DND-41 (cell line): ENCODE results near the gene CELA1.
A peak's percentile ranks its signal among the peaks of the same experiment; 100 is the strongest.

Source experiments
- ATAC-seq: fragments of 200-7000 bp; cut with Tn5 transposase; 3 replicates; pipeline ENCODE4 v1.9.1; 2021; ENCODE audit warnings: low read depth; ENCODE audit not compliant: insufficient read depth
- DNase-seq: peaks from one replicate; pipeline ENCODE4 v3.0.0-alpha.2; 2020
- H2AFZ ChIP-seq: 2 replicates; pipeline ENCODE4 v1.6.0; 2012; ENCODE audit warnings: low read depth, low read length
- H3K27ac ChIP-seq: 2 replicates; pipeline ENCODE4 v1.5.1; 2012; ENCODE audit warnings: low read length, inconsistent platforms
- H3K27me3 ChIP-seq: fragments of 200-600 bp; sonication (generic); 2 replicates; pipeline ENCODE4 v1.6.0; 2012; ENCODE audit warnings: low read length, mild to moderate bottlenecking, inconsistent platforms; ENCODE audit not compliant: insufficient read depth, poor library complexity
- H3K36me3 ChIP-seq: 2 replicates; pipeline ENCODE4 v1.5.1; 2012; ENCODE audit warnings: low read length, inconsistent platforms; ENCODE audit not compliant: insufficient read depth
- H3K4me1 ChIP-seq: 2 replicates; pipeline ENCODE4 v1.5.1; 2012; ENCODE audit warnings: mild to moderate bottlenecking, low read length; ENCODE audit not compliant: insufficient read depth
- H3K4me2 ChIP-seq: 2 replicates; pipeline ENCODE4 v1.6.0; 2012; ENCODE audit warnings: mild to moderate bottlenecking, moderate library complexity, low read length, inconsistent platforms; ENCODE audit not compliant: insufficient read depth
- H3K4me3 ChIP-seq, 2 experiments: fragments of 200-600 bp in 1 of 2; shearing (Covaris generic) in 1 of 2; 2 replicates each; pipeline ENCODE4 v1.5.1; 2012 to 2016; ENCODE audit warnings: inconsistent platforms in 2 of 2, low read length in 2 of 2, mild to moderate bottlenecking in 2 of 2, low read depth in 1 of 2, moderate library complexity in 1 of 2
- H3K79me2 ChIP-seq: 2 replicates; pipeline ENCODE4 v1.6.0; 2012; ENCODE audit warnings: low read length, inconsistent platforms; ENCODE audit not compliant: insufficient read depth
- H3K9ac ChIP-seq: 2 replicates; pipeline ENCODE4 v1.6.0; 2012; ENCODE audit warnings: low read depth, mild to moderate bottlenecking, inconsistent platforms, low read length, moderate library complexity
- H3K9me3 ChIP-seq: 2 replicates; pipeline ENCODE4 v1.5.1; 2012; ENCODE audit warnings: low read length, moderate library complexity, mild to moderate bottlenecking, inconsistent platforms; ENCODE audit not compliant: insufficient read depth, severe bottlenecking
- H4K20me1 ChIP-seq: 2 replicates; pipeline ENCODE4 v1.6.0; 2012; ENCODE audit warnings: low read length; ENCODE audit not compliant: insufficient read depth
- CTCF ChIP-seq: IDR thresholded peaks from 2 replicates; pipeline ENCODE4 v1.5.1; 2012; ENCODE audit warnings: borderline replicate concordance, low read length, moderate library complexity, mild to moderate bottlenecking; ENCODE audit not compliant: poor library complexity, severe bottlenecking; ENCODE audit errors: extremely low read depth
- EZH2 ChIP-seq: IDR thresholded peaks from 3 replicates; pipeline ENCODE4 v1.6.1; 2012; ENCODE audit warnings: borderline replicate concordance, low read depth, mild to moderate bottlenecking, moderate library complexity, low read length, inconsistent platforms; ENCODE audit not compliant: severe bottlenecking

Gene CELA1

GRCh38 chr12:51373187-51373586 lies 26.7 kb upstream of the CELA1 start:
- Histone ChIP-seq H3K9me3 (no peaks in the 10 kb centered on the region), H3K4me1 (peaks cover 58% of the 10 kb centered on the region), H4K20me1 (no peaks in the 10 kb centered on the region; the same call in 1 of the 2 replicates), H3K4me3 (no peak overlapping the region), H3K9ac (no peak overlapping the region), H3K27ac (no peak overlapping the region), H3K4me2 (no peak overlapping the region), H2AFZ (no peak overlapping the region), H3K79me2 (no peaks in the 10 kb centered on the region), H3K27me3 (no peaks in the 10 kb centered on the region), H3K36me3 (peaks cover 66% of the 10 kb centered on the region)
- TF ChIP-seq CTCF, result no peak
- no peak for TF ChIP-seq EZH2
- ATAC-seq (no peak), DNase-seq (no peak)

DNA sequence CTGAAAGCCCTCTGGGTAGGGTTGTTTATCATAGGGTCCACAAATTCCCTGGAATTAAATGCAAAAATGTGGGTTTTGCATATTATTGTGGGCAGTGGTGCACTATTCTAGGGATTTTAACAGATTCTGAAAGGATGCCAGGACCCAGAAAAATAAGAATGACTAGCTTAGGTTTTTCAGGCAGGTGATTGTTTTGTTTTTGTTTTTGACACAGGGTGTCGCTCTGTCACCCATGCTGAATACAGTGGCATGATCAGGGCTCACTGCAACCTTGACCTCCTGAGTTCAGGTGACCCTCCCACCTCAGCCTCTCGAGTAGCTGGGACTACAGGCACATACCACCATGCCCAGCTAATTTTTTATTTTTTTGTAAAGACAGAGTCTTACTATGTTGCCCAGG lies 25.5 kb upstream of the CELA1 start:
- no peaks in the 10 kb centered on the region for H3K9me3 ChIP-seq
- no peak for TF ChIP-seq CTCF
- TF ChIP-seq EZH2, result no peak
- no peaks in the 10 kb centered on the region for H3K27me3 ChIP-seq
- peaks cover 60% of the 10 kb centered on the region for H3K36me3 ChIP-seq
- H3K4me1 ChIP-seq, result peaks cover 56% of the 10 kb centered on the region
- no peak overlapping the region for H2AFZ ChIP-seq
- no peak overlapping the region for H3K4me2 ChIP-seq
- H3K9ac ChIP-seq, result no peak overlapping the region
- H4K20me1 ChIP-seq, result no peaks in the 10 kb centered on the region; the same call in 1 of the 2 replicates
- ATAC-seq (no peak), DNase-seq (no peak)
- H3K79me2 ChIP-seq, result no peaks in the 10 kb centered on the region
- H3K27ac ChIP-seq, result peak overlapping the region; percentile 52
- H3K4me3 ChIP-seq, result no peak overlapping the region

DNA sequence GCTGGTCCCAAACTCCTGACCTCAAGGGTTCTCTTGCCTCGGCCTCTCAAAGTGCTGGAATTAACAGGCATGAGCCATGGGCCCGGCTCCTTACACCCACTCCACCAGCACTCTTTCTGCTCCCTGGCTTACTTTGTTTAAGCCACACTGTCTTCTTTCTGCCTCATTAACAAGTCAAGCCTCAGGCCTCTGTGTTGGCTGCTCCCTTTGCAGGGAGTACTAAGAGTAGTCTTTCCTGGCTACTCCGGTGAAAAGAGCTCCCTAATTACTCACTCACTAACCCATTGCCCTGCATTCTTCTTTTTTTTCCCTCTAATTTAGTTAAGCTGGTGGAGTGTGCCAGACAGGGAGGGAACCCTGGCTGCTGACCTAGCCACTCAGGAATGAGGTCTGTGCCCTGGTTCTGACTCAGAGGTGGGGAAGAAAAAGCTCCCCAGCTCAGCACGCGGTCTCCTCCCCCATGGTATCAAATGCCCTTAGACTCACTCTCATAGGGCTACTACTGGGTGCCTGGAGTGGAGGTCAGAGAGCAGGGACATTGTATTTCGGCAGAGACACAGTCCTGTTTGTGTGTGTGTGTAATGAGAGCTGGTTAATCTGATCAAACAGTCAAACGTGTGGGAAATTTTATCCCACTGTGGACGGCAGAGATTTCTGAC lies 24.9 kb upstream of the CELA1 start:
- Histone ChIP-seq H3K9me3 (no peaks in the 10 kb centered on the region), H2AFZ (no peak overlapping the region), H3K4me3 (no peak overlapping the region), H3K9ac (no peak overlapping the region), H4K20me1 (no peaks in the 10 kb centered on the region; the same call in 1 of the 2 replicates), H3K27ac (peak overlapping the region; percentile 52), H3K79me2 (no peaks in the 10 kb centered on the region), H3K4me2 (no peak overlapping the region), H3K27me3 (no peaks in the 10 kb centered on the region), H3K4me1 (peaks cover 55% of the 10 kb centered on the region), H3K36me3 (peaks cover 59% of the 10 kb centered on the region)
- ATAC-seq (no peak), DNase-seq (no peak)
- TF ChIP-seq CTCF (no peak), EZH2 (no peak)
